Measurements from ENCODE around the gene VOPP1.

Gene VOPP1

GRCh38 chr7:55438085-55438756, 134.1 kb downstream of the VOPP1 start:
- H3K27me3 ChIP-seq (ENCODE audit: control insufficient read depth, low read length) = no peaks in the 10 kb centered on the region
- no peaks in the 10 kb centered on the region for H3F3A ChIP-seq (ENCODE audit: control insufficient read depth, insufficient read depth)
- no peak overlapping the region for H3K27ac ChIP-seq (ENCODE audit: low read depth, low read length)
- no peaks in the 10 kb centered on the region for H3K9me2 ChIP-seq (replicated peaks; ENCODE audit: control insufficient read depth, low read length)
- no peaks in the 10 kb centered on the region for H3K36me3 ChIP-seq (ENCODE audit: control insufficient read depth, low read length)
- no peaks in the 10 kb centered on the region for H4K20me1 ChIP-seq (ENCODE audit: control insufficient read depth, insufficient read depth, low read depth, low read length)
- no peak for TF ChIP-seq EZH2phosphoT487 (IDR thresholded peaks at IDR 0.05; ENCODE audit: borderline replicate concordance, low read length)
- no peaks in the 10 kb centered on the region for H3K79me2 ChIP-seq (ENCODE audit: control insufficient read depth, low read length)
- H3K9me3 ChIP-seq (ENCODE audit: control insufficient read depth, insufficient read depth, low read length) = no peaks in the 10 kb centered on the region
- H3K4me3 ChIP-seq (ENCODE audit: low read length) = no peak overlapping the region
- no peak overlapping the region for H3K4me2 ChIP-seq (ENCODE audit: low read length)
- H3K4me1 ChIP-seq (ENCODE audit: control insufficient read depth, low read length) = no peaks in the 10 kb centered on the region

GRCh38 chr7:55437375-55437774, 134.9 kb downstream of the VOPP1 start:
- H4K20me1 ChIP-seq (ENCODE audit: control insufficient read depth, insufficient read depth, low read depth, low read length) = no peaks in the 10 kb centered on the region
- no peaks in the 10 kb centered on the region for H3K4me1 ChIP-seq (ENCODE audit: control insufficient read depth, low read length)
- H3K79me2 ChIP-seq (ENCODE audit: control insufficient read depth, low read length) = no peaks in the 10 kb centered on the region
- TF ChIP-seq CTCF (IDR thresholded peaks at IDR 0.05; ENCODE audit: low read depth, low read length, poor library complexity, severe bottlenecking) (no peak), EZH2phosphoT487 (IDR thresholded peaks at IDR 0.05; ENCODE audit: borderline replicate concordance, low read length) (no peak)
- H3K36me3 ChIP-seq (ENCODE audit: control insufficient read depth, low read length) = no peaks in the 10 kb centered on the region
- H3K4me3 ChIP-seq (ENCODE audit: low read length) = no peak overlapping the region
- H3K9me2 ChIP-seq (replicated peaks; ENCODE audit: control insufficient read depth, low read length) = no peaks in the 10 kb centered on the region
- no peak overlapping the region for H3K4me2 ChIP-seq (ENCODE audit: low read length)
- H3K9me3 ChIP-seq (ENCODE audit: control insufficient read depth, insufficient read depth, low read length) = no peaks in the 10 kb centered on the region
- H3K27me3 ChIP-seq (ENCODE audit: control insufficient read depth, low read length) = no peaks in the 10 kb centered on the region
- H3K27ac ChIP-seq (ENCODE audit: low read depth, low read length) = no peak overlapping the region
- H3F3A ChIP-seq (ENCODE audit: control insufficient read depth, insufficient read depth) = no peaks in the 10 kb centered on the region

- no peaks in the 10 kb centered on the region for H3K27me3 ChIP-seq (ENCODE audit: control insufficient read depth, low read length)
These were observed 135.8 kb downstream of the VOPP1 start for GRCh38 chr7:55436457-55436856.

More at GRCh38 chr7:55436457-55436856, 135.8 kb downstream of the VOPP1 start:
- no peaks in the 10 kb centered on the region for H3K4me1 ChIP-seq (ENCODE audit: control insufficient read depth, low read length)
- TF ChIP-seq EZH2phosphoT487 (IDR thresholded peaks at IDR 0.05; ENCODE audit: borderline replicate concordance, low read length) = no peak
- no peak for TF ChIP-seq CTCF (IDR thresholded peaks at IDR 0.05; ENCODE audit: low read depth, low read length, poor library complexity, severe bottlenecking)
- H3F3A ChIP-seq (ENCODE audit: control insufficient read depth, insufficient read depth) = no peaks in the 10 kb centered on the region
- H3K4me3 ChIP-seq (ENCODE audit: low read length) = no peak overlapping the region
- no peaks in the 10 kb centered on the region for H4K20me1 ChIP-seq (ENCODE audit: control insufficient read depth, insufficient read depth, low read depth, low read length)
- no peaks in the 10 kb centered on the region for H3K9me2 ChIP-seq (replicated peaks; ENCODE audit: control insufficient read depth, low read length)
- no peak overlapping the region for H3K27ac ChIP-seq (ENCODE audit: low read depth, low read length)
- H3K79me2 ChIP-seq (ENCODE audit: control insufficient read depth, low read length) = no peaks in the 10 kb centered on the region
- H3K4me2 ChIP-seq (ENCODE audit: low read length) = no peak overlapping the region
- H3K9me3 ChIP-seq (ENCODE audit: control insufficient read depth, insufficient read depth, low read length) = no peaks in the 10 kb centered on the region
- H3K36me3 ChIP-seq (ENCODE audit: control insufficient read depth, low read length) = no peaks in the 10 kb centered on the region

Measured in DOHH2 (cell line).